Measurements from ENCODE around the gene CTNND2. TPM values are rescaled to one million over a fixed set of nuclear protein-coding genes. Genes with fewer than 3 reads are reported as not detected.

CTNND2 gene
- polyA plus RNA-seq, 1 donor, result 2.8 TPM

DNA sequence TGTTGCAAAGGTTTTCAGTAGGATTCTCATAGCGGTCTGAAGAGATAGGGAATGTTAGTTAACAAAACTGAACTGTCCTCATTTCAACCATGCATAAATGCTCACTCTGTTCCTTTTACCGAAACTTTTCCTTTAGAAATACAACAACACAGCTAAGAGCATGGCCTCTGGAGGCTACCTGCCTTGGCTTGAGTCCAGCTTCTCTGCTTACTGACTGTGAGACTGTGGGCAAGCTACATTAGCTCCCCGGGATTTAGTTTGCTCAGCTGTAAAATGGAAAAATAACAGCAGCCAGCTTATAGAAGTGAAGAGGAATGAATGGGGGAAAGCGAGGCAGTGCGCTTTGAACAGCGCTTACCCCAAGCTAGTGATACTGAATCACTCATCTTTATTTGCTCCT lies 635.4 kb downstream of the CTNND2 start:
- H3K9me3 ChIP-seq (ENCODE audit: control insufficient read depth, low read depth, low read length), result no peaks in the 10 kb centered on the region
- H3K36me3 ChIP-seq (ENCODE audit: control insufficient read depth, insufficient read depth, low read length), result no peaks in the 10 kb centered on the region
- H3K4me3 ChIP-seq (ENCODE audit: low read length), result no peak overlapping the region
- H3K4me1 ChIP-seq (ENCODE audit: control insufficient read depth, insufficient read depth, low read length), result no peaks in the 10 kb centered on the region
- H3K27ac ChIP-seq (ENCODE audit: low read length), result no peak overlapping the region
- no CpG with 5 or more reads among the region's 6 CpGs for WGBS (ENCODE audit: insufficient coverage, low lambda C conversion rate)
- no peaks in the 10 kb centered on the region for H3K27me3 ChIP-seq (ENCODE audit: control insufficient read depth, insufficient read depth, low read length)
- DNase-seq, result no peak

DNA sequence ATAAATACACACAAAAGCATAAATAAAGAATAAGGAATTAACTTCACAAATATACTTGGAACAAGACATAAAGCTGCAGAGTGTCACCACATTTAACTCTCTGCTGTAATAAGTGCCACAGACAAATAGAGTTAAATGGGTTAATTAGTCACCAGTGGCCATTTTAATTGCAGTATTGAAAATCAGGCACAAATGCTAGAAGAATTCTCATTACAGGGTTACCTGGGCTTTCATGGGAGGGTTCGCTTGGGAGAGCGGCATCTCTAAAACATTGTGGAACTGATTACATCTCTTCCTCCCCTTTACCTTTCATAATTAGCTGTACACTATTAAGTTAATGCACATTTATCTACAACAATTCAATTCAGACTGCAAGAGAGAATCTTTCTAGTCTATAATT lies 637.9 kb downstream of the CTNND2 start:
- Histone ChIP-seq H3K9me3 (ENCODE audit: control insufficient read depth, low read depth, low read length) (no peaks in the 10 kb centered on the region), H3K27ac (ENCODE audit: low read length) (no peak overlapping the region), H3K4me3 (ENCODE audit: low read length) (no peak overlapping the region), H3K36me3 (ENCODE audit: control insufficient read depth, insufficient read depth, low read length) (no peaks in the 10 kb centered on the region), H3K27me3 (ENCODE audit: control insufficient read depth, insufficient read depth, low read length) (no peaks in the 10 kb centered on the region), H3K4me1 (ENCODE audit: control insufficient read depth, insufficient read depth, low read length) (no peaks in the 10 kb centered on the region)
- no CpG with 5 or more reads among the region's 2 CpGs for WGBS (ENCODE audit: insufficient coverage, low lambda C conversion rate)
- no peak for DNase-seq

- no CpG with 5 or more reads among the region's 6 CpGs for WGBS (ENCODE audit: insufficient coverage, low lambda C conversion rate)
- Histone ChIP-seq H3K36me3 (ENCODE audit: control insufficient read depth, insufficient read depth, low read length) (no peaks in the 10 kb centered on the region), H3K4me1 (ENCODE audit: control insufficient read depth, insufficient read depth, low read length) (no peaks in the 10 kb centered on the region), H3K27ac (ENCODE audit: low read length) (no peak overlapping the region), H3K4me3 (ENCODE audit: low read length) (no peak overlapping the region), H3K9me3 (ENCODE audit: control insufficient read depth, low read depth, low read length) (no peaks in the 10 kb centered on the region), H3K27me3 (ENCODE audit: control insufficient read depth, insufficient read depth, low read length) (no peaks in the 10 kb centered on the region)
- no peak for DNase-seq
These were observed 643.0 kb downstream of the CTNND2 start for GRCh38 chr5:11261241-11261640.

- H3K27ac ChIP-seq (ENCODE audit: low read length), result no peak overlapping the region
- no peaks in the 10 kb centered on the region for H3K9me3 ChIP-seq (ENCODE audit: control insufficient read depth, low read depth, low read length)
- no peaks in the 10 kb centered on the region for H3K27me3 ChIP-seq (ENCODE audit: control insufficient read depth, insufficient read depth, low read length)
- no peaks in the 10 kb centered on the region for H3K36me3 ChIP-seq (ENCODE audit: control insufficient read depth, insufficient read depth, low read length)
- WGBS (ENCODE audit: insufficient coverage, low lambda C conversion rate), result 100% methylated on average over 2 of the region's 5 CpGs
- no peak overlapping the region for H3K4me3 ChIP-seq (ENCODE audit: low read length)
- H3K4me1 ChIP-seq (ENCODE audit: control insufficient read depth, insufficient read depth, low read length), result no peaks in the 10 kb centered on the region
- no peak for DNase-seq
These were observed 646.2 kb downstream of the CTNND2 start for GRCh38 chr5:11258001-11258400.

GRCh38 chr5:11252523-11252922 lies 651.7 kb downstream of the CTNND2 start:
- Histone ChIP-seq H3K27me3 (ENCODE audit: control insufficient read depth, insufficient read depth, low read length) (no peaks in the 10 kb centered on the region), H3K9me3 (ENCODE audit: control insufficient read depth, low read depth, low read length) (no peaks in the 10 kb centered on the region), H3K4me3 (ENCODE audit: low read length) (no peak overlapping the region), H3K4me1 (ENCODE audit: control insufficient read depth, insufficient read depth, low read length) (no peaks in the 10 kb centered on the region), H3K36me3 (ENCODE audit: control insufficient read depth, insufficient read depth, low read length) (no peaks in the 10 kb centered on the region), H3K27ac (ENCODE audit: low read length) (no peak overlapping the region)
- no peak for DNase-seq

GRCh38 chr5:11252075-11252474 lies 652.2 kb downstream of the CTNND2 start:
- H3K4me3 ChIP-seq (ENCODE audit: low read length), result no peak overlapping the region
- no peaks in the 10 kb centered on the region for H3K36me3 ChIP-seq (ENCODE audit: control insufficient read depth, insufficient read depth, low read length)
- H3K9me3 ChIP-seq (ENCODE audit: control insufficient read depth, low read depth, low read length), result no peaks in the 10 kb centered on the region
- H3K27me3 ChIP-seq (ENCODE audit: control insufficient read depth, insufficient read depth, low read length), result no peaks in the 10 kb centered on the region
- WGBS (ENCODE audit: insufficient coverage, low lambda C conversion rate), result no CpG with 5 or more reads among the region's 1 CpG
- H3K4me1 ChIP-seq (ENCODE audit: control insufficient read depth, insufficient read depth, low read length), result no peaks in the 10 kb centered on the region
- DNase-seq, result no peak
- H3K27ac ChIP-seq (ENCODE audit: low read length), result no peak overlapping the region

DNA sequence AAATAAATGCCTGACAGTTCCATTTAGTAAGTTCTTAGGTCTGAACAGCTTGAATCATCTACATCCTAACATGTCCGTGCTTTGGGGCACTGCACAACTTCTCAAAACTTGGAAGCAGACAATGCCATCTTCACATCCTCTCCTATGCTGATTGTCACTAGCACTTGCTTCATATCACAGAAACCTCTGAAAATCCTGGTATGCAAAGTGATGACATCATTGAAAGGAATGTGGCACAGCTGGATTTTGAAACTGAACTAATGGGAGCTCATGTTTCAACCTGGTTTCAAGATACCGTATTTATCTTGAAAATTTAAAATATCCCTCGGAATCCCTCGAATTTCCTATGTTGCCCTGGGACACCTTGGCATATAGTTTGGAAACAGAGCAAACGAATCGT lies 653.0 kb downstream of the CTNND2 start:
- H3K4me1 ChIP-seq (ENCODE audit: control insufficient read depth, insufficient read depth, low read length), result no peaks in the 10 kb centered on the region
- H3K27me3 ChIP-seq (ENCODE audit: control insufficient read depth, insufficient read depth, low read length), result no peaks in the 10 kb centered on the region
- H3K36me3 ChIP-seq (ENCODE audit: control insufficient read depth, insufficient read depth, low read length), result no peaks in the 10 kb centered on the region
- DNase-seq, result no peak
- H3K9me3 ChIP-seq (ENCODE audit: control insufficient read depth, low read depth, low read length), result no peaks in the 10 kb centered on the region
- WGBS (ENCODE audit: insufficient coverage, low lambda C conversion rate), result 67% methylated on average over 3 of the region's 6 CpGs
- no peak overlapping the region for H3K4me3 ChIP-seq (ENCODE audit: low read length)
- H3K27ac ChIP-seq (ENCODE audit: low read length), result no peak overlapping the region

DNA sequence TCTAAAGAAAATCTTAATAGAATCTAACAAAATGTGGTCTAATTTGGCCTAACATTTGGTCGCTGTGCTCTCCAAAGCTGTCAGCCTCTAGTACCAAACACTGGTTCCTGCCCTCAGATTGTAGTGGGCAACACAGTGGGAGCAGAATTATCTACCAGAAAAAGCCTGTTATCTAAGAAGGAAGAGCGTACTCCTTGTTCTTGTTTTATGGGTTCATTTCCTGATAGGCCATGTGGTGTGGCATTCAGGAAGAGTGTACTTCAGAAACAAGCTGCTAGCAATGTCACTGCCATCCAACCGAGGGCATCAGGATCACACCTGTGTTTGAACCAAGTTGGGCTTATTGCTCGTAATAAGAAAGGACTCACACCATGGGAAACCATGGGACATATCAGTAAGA lies 655.3 kb downstream of the CTNND2 start:
- Histone ChIP-seq H3K27me3 (ENCODE audit: control insufficient read depth, insufficient read depth, low read length) (no peaks in the 10 kb centered on the region), H3K4me1 (ENCODE audit: control insufficient read depth, insufficient read depth, low read length) (no peaks in the 10 kb centered on the region), H3K36me3 (ENCODE audit: control insufficient read depth, insufficient read depth, low read length) (no peaks in the 10 kb centered on the region), H3K27ac (ENCODE audit: low read length) (no peak overlapping the region), H3K9me3 (ENCODE audit: control insufficient read depth, low read depth, low read length) (no peaks in the 10 kb centered on the region), H3K4me3 (ENCODE audit: low read length) (no peak overlapping the region)
- WGBS (ENCODE audit: insufficient coverage, low lambda C conversion rate), result no CpG with 5 or more reads among the region's 4 CpGs
- no peak for DNase-seq

DNA sequence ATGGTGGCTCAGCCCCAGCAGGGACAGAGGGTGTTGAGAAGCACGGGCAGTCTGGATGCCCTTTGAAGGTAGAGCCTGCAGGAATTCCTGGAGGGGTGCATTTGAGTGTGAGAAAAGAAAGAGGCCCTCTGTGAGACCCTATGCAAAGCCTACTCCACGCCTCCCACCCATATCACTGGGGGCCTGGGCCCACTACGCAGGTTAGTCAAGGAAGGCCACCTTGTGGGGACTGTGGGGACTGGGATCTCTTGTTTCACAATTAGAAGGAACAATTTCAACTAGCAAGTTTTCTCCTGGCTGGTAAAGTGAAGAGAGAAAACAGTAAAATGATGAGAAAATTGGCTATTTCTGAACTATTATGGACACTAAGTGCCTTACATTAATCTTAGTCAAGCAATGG lies 657.0 kb downstream of the CTNND2 start:
- Histone ChIP-seq H3K9me3 (ENCODE audit: control insufficient read depth, low read depth, low read length) (no peaks in the 10 kb centered on the region), H3K36me3 (ENCODE audit: control insufficient read depth, insufficient read depth, low read length) (no peaks in the 10 kb centered on the region), H3K27me3 (ENCODE audit: control insufficient read depth, insufficient read depth, low read length) (no peaks in the 10 kb centered on the region), H3K4me1 (ENCODE audit: control insufficient read depth, insufficient read depth, low read length) (no peaks in the 10 kb centered on the region), H3K27ac (ENCODE audit: low read length) (no peak overlapping the region), H3K4me3 (ENCODE audit: low read length) (no peak overlapping the region)
- DNase-seq, result no peak
- no CpG with 5 or more reads among the region's 3 CpGs for WGBS (ENCODE audit: insufficient coverage, low lambda C conversion rate)

DNA sequence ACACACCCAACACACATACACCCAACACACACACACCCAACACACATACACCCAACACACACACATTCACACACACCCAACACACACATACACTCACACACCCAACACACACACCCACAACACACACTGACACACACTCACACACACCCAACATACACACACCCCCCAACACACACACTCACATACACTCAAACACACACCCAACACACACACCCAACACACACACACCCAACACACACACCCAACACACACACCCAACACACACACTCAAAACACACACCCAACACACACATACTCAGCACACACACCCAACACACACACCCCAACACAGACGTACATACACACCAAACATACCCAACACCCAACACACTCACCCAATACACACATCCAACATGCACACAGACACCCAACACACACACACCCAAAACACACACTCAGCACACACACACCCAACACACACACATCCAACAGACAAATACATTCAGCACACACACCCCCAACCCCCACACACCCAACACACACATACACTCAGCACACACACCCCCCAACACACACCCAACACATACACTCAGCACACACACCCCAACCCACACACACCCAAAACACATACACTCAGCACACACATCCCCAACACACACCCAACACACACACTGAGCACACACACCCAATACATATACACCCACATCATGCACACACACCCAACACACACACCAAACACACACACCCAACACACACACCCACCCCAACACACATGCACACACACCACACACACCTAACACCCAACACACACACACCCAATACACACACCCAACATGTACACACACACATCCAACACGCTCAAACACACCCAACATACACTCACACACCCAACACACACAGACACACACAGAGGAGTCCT lies 663.7 kb downstream of the CTNND2 start:
- Histone ChIP-seq H3K4me1 (ENCODE audit: control insufficient read depth, insufficient read depth, low read length) (no peaks in the 10 kb centered on the region), H3K27ac (ENCODE audit: low read length) (no peak overlapping the region), H3K9me3 (ENCODE audit: control insufficient read depth, low read depth, low read length) (peaks cover 12% of the 10 kb centered on the region), H3K36me3 (ENCODE audit: control insufficient read depth, insufficient read depth, low read length) (no peaks in the 10 kb centered on the region), H3K4me3 (ENCODE audit: low read length) (no peak overlapping the region), H3K27me3 (ENCODE audit: control insufficient read depth, insufficient read depth, low read length) (no peaks in the 10 kb centered on the region)
- WGBS (ENCODE audit: insufficient coverage, low lambda C conversion rate), result no CpG with 5 or more reads among the region's 2 CpGs
- DNase-seq, result no peak

Measured in large intestine (tissue), 3 donors.